IMR-90 (cell line): ENCODE results near the gene RXFP3. TPM values are rescaled to one million over a fixed set of nuclear protein-coding genes. Genes with fewer than 3 reads are reported as not detected.

ENCODE experiments used
- ATAC-seq: fragments of 200-7000 bp; cut with Tn5 transposase; 2 replicates; pipeline ENCODE4 v1.9.1; 2020; ENCODE audit warnings: low read depth, mild to moderate bottlenecking, moderate library complexity
- BruUV-seq: library from RNA; stranded (reverse); fragments of 400-500 nt; replicated peaks from 2 replicates; lab custom pipeline; 2021; lab: Mats Ljungman, UMichigan
- CTCF ChIA-PET: fragments of 300-600 bp; formaldehyde crosslinking; extraction: SDS; loops from one replicate; lab custom pipeline; 2021; ENCODE audit warnings: antibody characterized with exemption; lab: Yijun Ruan, JAX
- POLR2A ChIA-PET: fragments of 300-600 bp; sonication (Branson Sonifier 250); formaldehyde crosslinking; loops from one replicate; lab custom pipeline; 2022; ENCODE audit warnings: antibody characterized with exemption; ENCODE audit not compliant: unreplicated experiment; lab: Charles Lee
- DNase-seq: peaks from one replicate; pipeline ENCODE4 v3.0.0; 2013
- H2AFZ ChIP-seq: replicated peaks from 2 replicates; pipeline ENCODE3; 2013; ENCODE audit warnings: low read length, mild to moderate bottlenecking; ENCODE audit not compliant: poor library complexity
- H2AK5ac ChIP-seq: 2 replicates; pipeline ENCODE4 v1.6.1; 2013; ENCODE audit warnings: low read depth, low read length, inconsistent platforms
- H2AK9ac ChIP-seq: replicated peaks from 2 replicates; pipeline ENCODE3; 2013; ENCODE audit warnings: mild to moderate bottlenecking, low read depth, low read length, moderate library complexity; ENCODE audit not compliant: poor library complexity
- H2BK120ac ChIP-seq: 2 replicates; pipeline ENCODE4 v1.6.1; 2013; ENCODE audit warnings: low read depth, low read length, inconsistent platforms
- H2BK15ac ChIP-seq: 3 replicates; pipeline ENCODE4 v1.6.1; 2013; ENCODE audit warnings: low read depth, low read length, inconsistent platforms
- H2BK20ac ChIP-seq: 2 replicates; pipeline ENCODE4 v1.6.1; 2013; ENCODE audit warnings: low read depth, mild to moderate bottlenecking, inconsistent platforms, low read length, moderate library complexity
- H2BK5ac ChIP-seq: 2 replicates; pipeline ENCODE4 v1.6.1; 2013; ENCODE audit warnings: mild to moderate bottlenecking, low read depth, low read length, inconsistent platforms; ENCODE audit not compliant: poor library complexity, severe bottlenecking
- H3K14ac ChIP-seq: replicated peaks from 2 replicates; pipeline ENCODE4 v1.6.1; 2013; ENCODE audit warnings: low read depth, low read length, inconsistent platforms
- H3K18ac ChIP-seq: 2 replicates; pipeline ENCODE4 v1.6.1; 2013; ENCODE audit warnings: low read depth, low read length, control low read depth
- H3K23ac ChIP-seq: 2 replicates; pipeline ENCODE4 v1.6.1; 2013; ENCODE audit warnings: low read depth, low read length, inconsistent platforms
- H3K27ac ChIP-seq: 2 replicates; pipeline ENCODE4 v1.5.1; 2013; ENCODE audit warnings: mild to moderate bottlenecking, control low read depth, low read length; ENCODE audit not compliant: insufficient read depth
- H3K27me3 ChIP-seq: 2 replicates; pipeline ENCODE4 v1.6.1; 2013; ENCODE audit warnings: low read length; ENCODE audit not compliant: control insufficient read depth, insufficient read depth
- H3K36me3 ChIP-seq: 2 replicates; pipeline ENCODE4 v1.6.1; 2013; ENCODE audit warnings: low read length, mixed read lengths; ENCODE audit not compliant: control insufficient read depth, insufficient read depth
- H3K4ac ChIP-seq: 2 replicates; pipeline ENCODE4 v1.6.1; 2013; ENCODE audit warnings: low read depth, low read length, inconsistent platforms
- H3K4me1 ChIP-seq: 2 replicates; pipeline ENCODE4 v1.6.1; 2013; ENCODE audit warnings: low read length, mixed read lengths; ENCODE audit not compliant: control insufficient read depth, insufficient read depth
- H3K4me2 ChIP-seq: 2 replicates; pipeline ENCODE4 v1.6.1; 2013; ENCODE audit warnings: low read depth, mild to moderate bottlenecking, control low read depth, low read length, moderate library complexity
- H3K4me3 ChIP-seq: 2 replicates; pipeline ENCODE4 v1.5.1; 2013; ENCODE audit warnings: low read depth, mild to moderate bottlenecking, control low read depth, low read length, moderate library complexity; ENCODE audit not compliant: insufficient read depth
- H3K56ac ChIP-seq: 2 replicates; pipeline ENCODE4 v1.6.1; 2013; ENCODE audit warnings: low read length, inconsistent platforms; ENCODE audit not compliant: insufficient read depth; ENCODE audit errors: extremely low read depth
- H3K79me1 ChIP-seq, 2 experiments: 2 replicates each; pipeline ENCODE4 v1.6.1; 2013; ENCODE audit warnings: low read length in 2 of 2, inconsistent platforms in 1 of 2, low read depth in 1 of 2
- H3K9ac ChIP-seq: 2 replicates; pipeline ENCODE4 v1.6.1; 2013; ENCODE audit warnings: low read depth, low read length, control low read depth
- H3K9me1 ChIP-seq: 2 replicates; pipeline ENCODE4 v1.6.1; 2013; ENCODE audit warnings: low read length, inconsistent platforms; ENCODE audit not compliant: insufficient read depth
- H3K9me3 ChIP-seq: 2 replicates; pipeline ENCODE4 v1.6.1; 2013; ENCODE audit warnings: low read length; ENCODE audit not compliant: control insufficient read depth, insufficient read depth
- H4K20me1 ChIP-seq: 2 replicates; pipeline ENCODE4 v1.6.1; 2013; ENCODE audit warnings: low read length, inconsistent platforms; ENCODE audit not compliant: insufficient read depth
- H4K5ac ChIP-seq: 2 replicates; pipeline ENCODE4 v1.6.1; 2013; ENCODE audit warnings: mild to moderate bottlenecking, low read depth, low read length, control low read depth
- H4K8ac ChIP-seq, 2 experiments: 2 replicates each; pipeline ENCODE4 v1.6.1; 2013; ENCODE audit warnings: low read depth in 2 of 2, low read length in 2 of 2, control low read depth in 1 of 2, inconsistent platforms in 1 of 2
- H4K91ac ChIP-seq: 2 replicates; pipeline ENCODE4 v1.6.1; 2013; ENCODE audit warnings: low read depth, low read length, inconsistent platforms; ENCODE audit not compliant: insufficient read depth
- BHLHE40 ChIP-seq: fragments of 150-350 bp; IDR thresholded peaks from 2 replicates; pipeline ENCODE4 v1.6.1; 2016; ENCODE audit warnings: mild to moderate bottlenecking, low read depth, low read length
- CHD1 ChIP-seq: IDR thresholded peaks from 2 replicates; pipeline ENCODE4 v1.6.1; 2012; ENCODE audit warnings: low read depth, low read length, improper control_type of control experiment
- FOS ChIP-seq: fragments of 150-350 bp; IDR thresholded peaks from 2 replicates; pipeline ENCODE4 v1.6.1; 2016; ENCODE audit warnings: low read depth, low read length
- MAFK ChIP-seq: IDR thresholded peaks from 2 replicates; pipeline ENCODE4 v1.6.1; 2012; ENCODE audit warnings: low read depth, low read length, improper control_type of control experiment
- MXI1 ChIP-seq: IDR thresholded peaks from 2 replicates; pipeline ENCODE4 v1.6.1; 2012; ENCODE audit warnings: low read depth, mild to moderate bottlenecking, low read length, moderate library complexity, borderline replicate concordance
- NFE2L2 ChIP-seq: fragments of 150-350 bp; IDR thresholded peaks from 2 replicates; pipeline ENCODE4 v1.6.1; 2016; ENCODE audit warnings: low read depth, mild to moderate bottlenecking, low read length
- POLR2A ChIP-seq: IDR thresholded peaks from 2 replicates; pipeline ENCODE4 v1.6.1; 2012; ENCODE audit warnings: mild to moderate bottlenecking, low read depth, low read length
- RAD21 ChIP-seq: IDR thresholded peaks from 2 replicates; pipeline ENCODE4 v1.6.1; 2012; ENCODE audit warnings: low read length, improper control_type of control experiment
- RCOR1 ChIP-seq: IDR thresholded peaks from 2 replicates; pipeline ENCODE4 v1.6.1; 2012; ENCODE audit warnings: mild to moderate bottlenecking, low read length, improper control_type of control experiment; ENCODE audit not compliant: insufficient replicate concordance
- SMC3 ChIP-seq: fragments of 150-350 bp; IDR thresholded peaks from 2 replicates; pipeline ENCODE4 v1.6.1; 2016; ENCODE audit warnings: low read depth, mild to moderate bottlenecking, antibody characterized with exemption, low read length, moderate library complexity
- WGBS, 2 experiments: methylation state at CpG; one replicate each; pipeline versions ENCODE4 v1.1.5 to v1.1.7; 2013; ENCODE audit warnings: missing lambda C conversion rate in 2 of 2; ENCODE audit not compliant: insufficient read length in 1 of 2; ENCODE audit errors: extremely low coverage in 2 of 2; 5-methylcytosine and 5-hydroxymethylcytosine counted together
- dilution Hi-C: fragments of 300-500 bp; cut with HindIII; formaldehyde crosslinking; loops from one replicate; pipeline ENCODE4 v1.14.3; 2018; ENCODE audit warnings: low sequenced_read_pairs; ENCODE audit not compliant: unreplicated experiment
- in situ Hi-C: fragments of 300-500 bp; cut with MboI; formaldehyde crosslinking; loops from 3 replicates; pipeline ENCODE4 v1.14.3; 2019; ENCODE audit warnings: low sequenced_read_pairs, inconsistent platforms, mixed read lengths
- intact Hi-C: fragments of 100-400 bp; cut with micrococcal nuclease; formaldehyde crosslinking; loops from 2 replicates; pipeline ENCODE4 v1.10.0; 2022
- polyA plus RNA-seq, 3 experiments: library from polyadenylated mRNA; depleted of rRNA; stranded (reverse); fragments of >200 nt; gene quantifications; 2 replicates each; pipeline ENCODE4 v1.2.3, GENCODE V29; 2012; ENCODE audit warnings: low replicate concordance in 1 of 3
- total RNA-seq: library from RNA; depleted of rRNA; stranded (reverse); fragments of >200 nt; gene quantifications from 2 replicates; pipeline ENCODE4 v1.2.3, GENCODE V29; 2012
- TF ChIP-seq, protein P1 (sequence below): fragments of 150-350 bp; IDR thresholded peaks from 2 replicates; pipeline ENCODE4 v1.6.1; 2016; ENCODE audit warnings: low read depth, mild to moderate bottlenecking, low read length, moderate library complexity, borderline replicate concordance

RXFP3 gene
- total and polyA plus RNA-seq, 2 of the 4 experiments (the other 2 are of a cell fraction) = not detected

DNA sequence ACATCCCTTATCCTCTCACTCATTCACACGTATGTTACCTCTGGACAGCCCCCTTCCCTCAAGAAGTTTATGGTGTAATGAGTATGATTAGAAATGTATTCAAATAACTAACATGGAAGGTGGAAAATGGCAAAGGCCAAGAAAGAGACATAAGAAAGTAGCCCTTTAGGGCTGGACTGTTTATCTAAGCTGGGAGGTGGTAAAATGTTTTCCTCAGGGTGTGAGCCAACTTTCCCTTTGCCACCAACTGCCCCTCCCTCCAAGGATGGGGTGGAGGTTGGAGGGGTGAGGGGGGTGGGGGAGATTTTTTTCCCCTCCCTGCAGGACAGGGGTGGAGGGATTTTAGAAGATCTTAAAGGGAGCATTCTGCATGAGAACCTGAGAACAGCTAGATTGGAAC, 40.1 kb downstream of the RXFP3 start:
- ATAC-seq (no peak), DNase-seq (no peak)
- BruUV-seq = no TSS peak
- peaks cover 3% of the 10 kb centered on the region; the same call in 1 of the 2 replicates for H3K4me1 ChIP-seq
- no peak overlapping the region for H2AK5ac ChIP-seq
- no peak overlapping the region for H3K4me2 ChIP-seq
- H3K4me3 ChIP-seq = no peak overlapping the region
- H3K9me1 ChIP-seq = no peaks in the 10 kb centered on the region
- H4K5ac ChIP-seq = no peak overlapping the region
- ChIA-PET POLR2A (interaction anchor here (0.6 kb wide), 1 partner anchor 29 kb away, joined by 3 read pairs; no protein-coding TSS in a partner anchor), CTCF (interaction anchor here (0.6 kb wide), 1 partner anchor 8 kb away, joined by 3 read pairs; no protein-coding TSS in a partner anchor)
- no peak overlapping the region for H3K27ac ChIP-seq
- H3K36me3 ChIP-seq = no peaks in the 10 kb centered on the region
- no peak overlapping the region for H2AK9ac ChIP-seq
- no peak overlapping the region for H3K56ac ChIP-seq
- in situ Hi-C loops = loop anchor here (25.0 kb wide), 1 partner anchor 911 kb away; no protein-coding TSS in a partner anchor
- no peak overlapping the region for H2BK15ac ChIP-seq
- no peak overlapping the region for H4K91ac ChIP-seq
- no peak overlapping the region for H2BK5ac ChIP-seq
- no peak for TF ChIP-seq RAD21
- TF ChIP-seq MXI1 = no peak
- TF ChIP-seq BHLHE40 = no peak
- TF ChIP-seq NFE2L2 = no peak
- TF ChIP-seq RCOR1 = no peak
- TF ChIP-seq MAFK = no peak
- TF ChIP-seq POLR2A = no peak
- no peak for TF ChIP-seq CHD1
- TF ChIP-seq, protein P1, sequence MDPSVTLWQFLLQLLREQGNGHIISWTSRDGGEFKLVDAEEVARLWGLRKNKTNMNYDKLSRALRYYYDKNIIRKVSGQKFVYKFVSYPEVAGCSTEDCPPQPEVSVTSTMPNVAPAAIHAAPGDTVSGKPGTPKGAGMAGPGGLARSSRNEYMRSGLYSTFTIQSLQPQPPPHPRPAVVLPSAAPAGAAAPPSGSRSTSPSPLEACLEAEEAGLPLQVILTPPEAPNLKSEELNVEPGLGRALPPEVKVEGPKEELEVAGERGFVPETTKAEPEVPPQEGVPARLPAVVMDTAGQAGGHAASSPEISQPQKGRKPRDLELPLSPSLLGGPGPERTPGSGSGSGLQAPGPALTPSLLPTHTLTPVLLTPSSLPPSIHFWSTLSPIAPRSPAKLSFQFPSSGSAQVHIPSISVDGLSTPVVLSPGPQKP = no peak
- no peak for TF ChIP-seq FOS
- TF ChIP-seq SMC3 = no peak
- H3K27me3 ChIP-seq = peaks cover 14% of the 10 kb centered on the region
- H4K20me1 ChIP-seq = no peaks in the 10 kb centered on the region
- no peak overlapping the region for H2AFZ ChIP-seq
- no peak overlapping the region for H3K23ac ChIP-seq
- H3K14ac ChIP-seq = no peak overlapping the region
- H3K18ac ChIP-seq = no peak overlapping the region
- intact Hi-C loops = no loop called here
- H3K9ac ChIP-seq = no peak overlapping the region
- H4K8ac ChIP-seq = no peak overlapping the region
- no peak overlapping the region for H2BK20ac ChIP-seq
- H3K79me1 ChIP-seq = no peaks in the 10 kb centered on the region
- dilution Hi-C loops = no loop called here
- H3K9me3 ChIP-seq = no peaks in the 10 kb centered on the region
- no CpG with 5 or more reads among the region's 1 CpG for WGBS, 2 experiments
- H2BK120ac ChIP-seq = no peak overlapping the region
- no peak overlapping the region for H3K4ac ChIP-seq
